EL (cell line): ENCODE measurements around the gene VPS26C.
"Not testable (repeated sequence)": the region's sequence is repeated elsewhere in the genome, so short reads cannot be mapped to it uniquely, and the experiment has no call there.

Experiments
- DNase-seq: peaks from one replicate; pipeline ENCODE4 v3.0.0-alpha.2; 2016

The VPS26C gene

GRCh38 chr21:37227071-37228002 is 39.8 kb downstream of the VPS26C start:
- no peak for DNase-seq

- DNase-seq, result no peak
These were observed 40.9 kb downstream of the VPS26C start for GRCh38 chr21:37226041-37226920.

DNA sequence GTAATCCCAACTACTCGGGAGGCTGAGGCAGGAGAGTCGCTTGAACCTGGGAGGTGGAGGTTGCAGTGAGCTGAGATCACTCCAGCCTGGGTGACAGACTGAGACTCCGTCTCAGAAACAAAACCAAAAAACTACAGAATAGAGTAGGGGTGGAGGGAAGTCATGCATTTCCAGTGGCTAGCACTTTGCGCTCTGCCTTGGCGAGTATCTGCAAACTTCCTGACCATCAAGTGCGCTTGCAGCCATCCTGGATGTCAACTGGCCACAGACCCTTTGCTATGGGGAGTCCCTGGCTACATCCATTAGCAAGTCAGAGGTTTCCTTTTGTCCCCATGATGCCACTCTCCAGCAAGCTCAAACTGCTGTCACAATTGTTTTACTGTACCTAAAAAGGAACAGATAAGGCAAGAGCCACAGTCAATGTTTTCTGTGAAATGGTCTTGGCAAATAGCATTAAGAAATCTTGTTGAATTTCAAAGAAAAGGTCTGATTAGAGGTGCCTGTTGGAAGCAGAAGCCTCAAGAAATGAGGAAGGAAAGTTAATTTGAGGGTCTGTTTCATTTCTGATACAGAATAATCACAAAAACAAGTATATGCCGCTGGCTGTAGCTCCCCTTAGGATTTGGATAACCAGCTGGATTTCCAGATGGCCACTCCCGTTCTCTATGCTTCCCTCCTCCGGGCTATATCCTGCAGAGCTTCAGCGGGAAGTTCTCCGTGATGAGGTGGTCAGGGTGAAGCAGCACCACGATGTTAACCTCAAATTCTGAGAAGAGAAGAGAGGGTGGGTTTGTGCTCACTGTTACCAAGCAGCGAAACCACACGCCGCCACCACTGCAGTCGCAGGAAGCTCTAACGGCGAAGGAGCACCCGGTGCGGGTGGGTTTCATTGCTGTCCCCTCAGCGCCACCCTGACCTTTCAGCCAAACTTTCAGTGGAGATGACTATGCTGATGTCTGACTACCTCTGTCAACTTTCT is 42.0 kb downstream of the VPS26C start:
- DNase-seq, result no peak

DNA sequence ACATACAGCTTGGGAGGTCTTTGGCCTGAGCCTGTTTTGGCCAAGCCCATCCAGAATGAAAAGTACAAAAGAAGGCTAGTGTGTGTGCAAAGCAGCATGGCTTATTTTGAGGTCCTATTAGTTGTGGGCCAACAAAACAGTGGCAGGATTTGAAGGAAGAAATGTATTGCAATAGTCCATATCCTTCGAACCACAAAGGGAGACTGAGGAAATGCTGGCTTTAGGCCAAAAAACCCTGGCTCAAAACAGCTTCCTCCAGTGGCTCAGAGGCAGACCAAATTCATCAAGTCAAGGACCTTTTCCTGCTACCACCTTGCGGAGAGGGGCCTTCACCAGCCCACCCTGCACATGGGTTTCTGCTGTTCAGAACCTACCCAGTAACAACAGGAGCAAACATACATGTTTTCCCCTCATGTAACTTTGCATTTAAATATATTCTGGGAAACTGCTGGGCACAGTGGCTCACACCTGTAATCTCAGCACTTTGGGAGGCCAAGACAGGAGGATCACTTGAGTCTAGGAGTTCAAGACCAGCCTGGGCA is 43.3 kb downstream of the VPS26C start:
- DNase-seq, result no peak

GRCh38 chr21:37222248-37222647 is 44.9 kb downstream of the VPS26C start:
- not testable (repeated sequence) for DNase-seq

GRCh38 chr21:37220981-37221664 is 46.0 kb downstream of the VPS26C start:
- peak; percentile 96 for DNase-seq

DNA sequence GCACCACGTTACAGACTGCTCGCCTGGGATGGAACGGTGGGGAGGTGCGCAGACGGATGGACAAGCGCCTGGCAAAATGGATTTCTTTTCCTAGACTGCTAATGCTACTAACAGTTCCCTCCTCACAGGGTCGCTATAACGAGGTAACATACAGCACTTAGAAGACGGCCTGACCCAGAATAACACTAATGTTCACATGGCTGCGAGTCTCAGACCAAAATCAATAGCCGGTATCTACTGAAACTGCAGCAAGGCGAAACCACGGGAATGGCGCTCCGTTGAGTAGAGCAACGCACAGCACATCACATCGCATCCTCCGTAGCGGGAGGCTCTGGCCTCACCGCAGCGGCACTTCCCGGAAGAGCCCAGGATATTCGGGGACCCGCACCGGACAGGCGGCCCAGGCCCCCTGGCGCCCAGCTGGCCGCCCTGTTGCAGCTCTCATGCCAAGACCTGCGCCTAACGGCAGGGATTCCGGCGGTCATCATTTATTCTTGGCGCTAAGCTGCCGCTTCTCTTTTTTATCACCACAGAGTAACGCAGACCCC is 46.6 kb downstream of the VPS26C start:
- DNase-seq, result peak; percentile 63

- peak; percentile 8 for DNase-seq
These were observed 47.2 kb downstream of the VPS26C start for GRCh38 chr21:37219761-37220432.

DNA sequence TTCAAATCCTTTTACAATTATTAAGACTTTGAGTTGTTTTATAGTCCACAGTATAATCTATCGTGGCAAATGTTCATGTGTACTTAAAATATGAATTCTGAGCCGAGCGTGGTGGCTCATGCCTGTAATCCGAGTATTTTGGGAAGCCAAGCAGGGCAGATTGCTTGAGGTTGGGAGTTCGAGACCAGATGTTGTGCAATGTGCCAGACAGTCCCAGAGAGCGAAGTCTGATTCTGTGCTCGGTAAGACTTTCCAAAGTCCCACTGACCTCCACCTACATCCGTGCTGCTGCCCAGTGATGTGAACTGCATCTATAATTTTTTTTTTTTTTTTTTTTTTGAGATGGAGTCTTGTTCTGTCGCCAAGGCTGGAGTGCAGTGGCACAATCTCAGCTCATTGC is 52.2 kb downstream of the VPS26C start:
- DNase-seq, result no peak

DNA sequence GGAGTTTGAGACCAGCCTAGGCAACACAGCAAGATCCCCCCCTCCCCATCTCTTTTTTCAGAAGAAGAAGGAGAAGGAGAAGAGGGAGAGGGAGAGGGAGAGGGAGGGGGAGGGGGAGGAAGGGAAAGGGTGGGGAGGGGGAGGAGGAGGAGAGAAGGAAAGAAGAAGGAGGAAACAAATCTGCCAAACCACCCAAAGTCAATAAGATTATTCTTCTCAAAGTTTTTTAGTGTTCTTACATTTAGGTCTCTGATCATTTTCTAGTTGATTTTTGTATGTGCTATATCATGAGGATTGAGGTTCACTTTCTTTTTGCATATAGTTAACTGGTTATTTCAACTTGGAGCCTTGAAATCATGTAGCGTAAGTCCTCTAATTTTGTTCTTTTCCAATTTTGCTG is 56.3 kb downstream of the VPS26C start:
- DNase-seq, result no peak

DNA sequence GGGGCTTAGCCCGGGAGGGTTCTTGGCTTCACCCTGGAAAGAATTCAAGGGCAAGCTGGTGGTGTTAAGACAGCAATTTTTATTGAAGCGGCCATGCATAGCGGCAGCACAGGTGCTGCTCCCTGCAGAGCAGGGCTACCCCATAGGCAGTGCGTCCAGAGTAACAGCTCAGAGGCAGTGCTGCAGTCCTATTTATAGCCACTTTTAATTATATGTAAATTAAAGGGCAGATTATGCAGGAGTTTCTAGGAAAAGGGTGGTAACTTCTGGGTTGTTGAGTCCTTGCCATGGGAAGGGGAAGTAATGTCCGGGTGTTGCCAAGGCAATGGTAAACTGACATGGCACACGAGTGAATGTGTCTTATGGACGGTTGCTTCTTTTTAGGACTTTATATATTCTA is 57.0 kb downstream of the VPS26C start:
- DNase-seq, result no peak

GRCh38 chr21:37208741-37209225 is 58.4 kb downstream of the VPS26C start:
- no peak for DNase-seq

GRCh38 chr21:37208056-37208721 is 58.9 kb downstream of the VPS26C start:
- DNase-seq, result no peak

DNA sequence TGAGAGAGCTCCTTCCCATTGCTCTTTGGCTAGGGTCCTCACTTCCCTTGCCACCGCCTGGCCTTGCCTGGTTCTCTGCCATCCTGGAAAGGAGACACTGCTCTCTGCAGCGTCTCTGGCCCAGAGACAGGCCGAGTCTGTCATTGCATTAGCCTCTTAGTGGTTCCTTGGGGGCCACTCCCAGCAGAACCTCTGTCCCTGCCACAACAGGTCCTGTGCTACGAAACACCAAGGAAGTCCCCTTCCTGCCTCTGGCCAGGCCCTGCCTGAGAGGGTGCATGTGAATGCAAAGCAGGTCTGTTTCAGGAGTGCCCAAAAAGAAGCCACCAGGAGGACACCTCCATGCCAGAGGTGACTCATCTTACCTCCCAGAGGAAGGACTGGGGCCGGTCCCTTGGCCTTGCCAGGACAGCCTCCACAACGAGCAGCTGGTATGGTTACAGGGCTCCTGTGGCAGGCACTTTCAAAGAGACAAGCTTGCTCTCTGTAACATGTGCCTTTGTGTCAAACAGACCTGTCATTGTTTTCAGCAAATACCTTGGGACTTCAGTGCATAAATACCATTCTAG is 59.6 kb downstream of the VPS26C start:
- no peak for DNase-seq

DNA sequence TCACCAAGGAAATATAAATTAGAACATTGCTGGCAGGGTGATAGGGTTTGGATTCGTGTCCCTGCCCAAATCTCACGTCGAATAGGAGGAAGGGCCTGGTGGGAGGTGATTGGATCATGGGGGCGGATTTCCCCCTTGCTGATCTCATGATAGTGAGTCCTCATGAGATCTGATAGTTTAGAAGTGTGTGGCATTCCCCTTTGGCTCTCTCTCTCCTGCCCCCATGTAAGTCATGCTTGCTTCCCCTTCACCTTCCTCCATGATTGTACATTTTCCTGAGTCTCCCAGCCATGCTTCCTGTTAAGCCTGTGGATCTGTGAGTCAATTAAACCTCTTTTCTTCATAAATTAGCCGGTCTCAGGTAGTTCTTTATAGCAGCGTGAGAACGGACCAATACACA is 60.6 kb downstream of the VPS26C start:
- no peak for DNase-seq

- DNase-seq, result peak; percentile 26
These were observed 62.6 kb downstream of the VPS26C start for GRCh38 chr21:37204580-37204979.

DNA sequence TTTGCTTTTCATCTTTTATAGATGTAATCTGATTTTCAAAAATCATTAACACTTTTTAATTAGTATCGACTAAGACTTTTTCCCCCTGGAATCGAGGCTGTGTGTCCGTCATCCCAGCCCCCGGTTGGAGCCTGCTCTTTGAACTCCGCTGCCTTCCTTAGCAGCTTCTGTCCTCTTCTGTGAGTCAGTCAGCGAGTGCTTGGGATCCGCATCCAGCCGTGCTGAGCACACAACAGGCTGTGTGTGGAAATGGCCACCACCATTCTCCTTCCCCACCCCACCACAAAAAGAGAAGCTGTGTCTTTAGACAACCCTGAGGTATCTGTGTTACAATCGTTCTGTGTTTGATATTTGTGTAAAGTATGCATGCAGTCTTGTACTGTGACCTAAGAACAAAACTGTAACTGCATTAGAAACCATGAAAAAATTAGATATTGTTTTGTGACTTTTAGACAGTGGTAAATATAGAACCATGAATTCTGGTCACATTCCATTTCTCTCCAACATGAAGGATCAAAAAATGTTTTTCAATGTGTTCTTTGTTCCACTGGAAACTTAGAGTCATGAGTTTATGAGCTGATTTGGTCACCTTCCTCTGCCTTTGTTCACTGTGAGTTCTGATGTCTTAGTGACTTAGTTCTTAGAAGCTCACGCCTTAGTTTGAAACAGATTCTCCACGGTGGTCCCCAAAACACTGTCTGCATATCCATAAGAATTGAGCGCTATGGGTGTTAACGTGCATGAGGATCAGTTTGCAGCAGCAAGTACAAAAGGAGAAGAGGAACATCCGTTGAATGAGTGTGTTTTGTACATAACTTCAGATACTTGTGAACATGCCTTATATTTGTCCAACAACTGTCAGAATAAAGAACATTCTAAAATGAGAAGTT is 64.7 kb downstream of the VPS26C start:
- no peak for DNase-seq
